HL-60 (cell line): ENCODE measurements around the gene BRSK1.

ENCODE experiments used
- DNase-seq, 2 experiments: peaks; one replicate each; pipeline ENCODE4 v3.0.0-alpha.2; 2010 to 2020; ENCODE audit warnings: low read depth in 1 of 2, low spot score in 1 of 2
- H3K27ac ChIP-seq: fragments of 250-450 bp; sonication (Bioruptor Pico); replicated peaks from 2 replicates; pipeline ENCODE4 v1.5.1; 2020; ENCODE audit warnings: mild to moderate bottlenecking, moderate library complexity
- H3K27me3 ChIP-seq: fragments of 250-450 bp; sonication (Bioruptor Pico); 2 replicates; pipeline ENCODE4 v1.5.1; 2021; ENCODE audit warnings: mild to moderate bottlenecking, moderate library complexity; ENCODE audit not compliant: insufficient read depth, poor library complexity, severe bottlenecking
- H3K4me3 ChIP-seq: replicated peaks from 2 replicates; pipeline ENCODE4 v1.5.1; 2011; ENCODE audit warnings: mild to moderate bottlenecking, control low read depth, low read length; ENCODE audit not compliant: insufficient read depth
- CTCF ChIP-seq: IDR thresholded peaks from one replicate; pipeline ENCODE4 v1.5.1; 2011; ENCODE audit warnings: low read length, control low read depth, inconsistent platforms; ENCODE audit not compliant: insufficient read depth
- GABPA ChIP-seq: IDR thresholded peaks from 2 replicates; pipeline ENCODE4 v1.6.1; 2012; ENCODE audit warnings: low read depth
- POLR2AphosphoS5 ChIP-seq: IDR thresholded peaks from 2 replicates; pipeline ENCODE4 v1.6.1; 2012; ENCODE audit warnings: low read depth
- REST ChIP-seq: IDR thresholded peaks from 2 replicates; pipeline ENCODE4 v1.6.1; 2012; ENCODE audit warnings: low read depth; ENCODE audit not compliant: insufficient replicate concordance
- SPI1 ChIP-seq: IDR thresholded peaks from 2 replicates; pipeline ENCODE4 v1.6.1; 2012; ENCODE audit warnings: low read depth, mild to moderate bottlenecking, borderline replicate concordance

The BRSK1 gene

GRCh38 chr19:55300886-55301458, 17.2 kb downstream of the BRSK1 start:
- H3K27me3 ChIP-seq, result no peaks in the 10 kb centered on the region
- H3K27ac ChIP-seq, result 0 out of 2 replicates have a peak overlapping the region, but pooled peaks have one; percentile 27
- H3K4me3 ChIP-seq, result no peak overlapping the region
- TF ChIP-seq GABPA, result no peak
- no peak for TF ChIP-seq CTCF
- TF ChIP-seq POLR2AphosphoS5, result no peak
- no peak for TF ChIP-seq SPI1
- TF ChIP-seq REST, result no peak
- DNase-seq, result no peak

GRCh38 chr19:55301459-55302317, 17.9 kb downstream of the BRSK1 start:
- Histone ChIP-seq H3K27me3 (no peaks in the 10 kb centered on the region), H3K27ac (0 out of 2 replicates have a peak overlapping the region, but pooled peaks have one; percentile 27), H3K4me3 (peak overlapping the region; percentile 39)
- TF ChIP-seq GABPA (no peak), CTCF (peak; percentile 95), SPI1 (no peak), POLR2AphosphoS5 (no peak; the same call in 1 of the 2 replicates), REST (no peak)
- peak; percentile 52 to 86 for DNase-seq

- TF ChIP-seq POLR2AphosphoS5, result no peak
- no peak overlapping the region for H3K4me3 ChIP-seq
- H3K27me3 ChIP-seq, result no peaks in the 10 kb centered on the region
- H3K27ac ChIP-seq, result no peak overlapping the region
- DNase-seq, result no peak
Measured at GRCh38 chr19:55302318-55302703, 18.5 kb downstream of the BRSK1 start.

GRCh38 chr19:55303477-55303876, 19.7 kb downstream of the BRSK1 start:
- Histone ChIP-seq H3K27me3 (no peaks in the 10 kb centered on the region), H3K27ac (no peak overlapping the region), H3K4me3 (no peak overlapping the region)
- no peak for DNase-seq
- TF ChIP-seq CTCF (no peak), POLR2AphosphoS5 (no peak), GABPA (no peak), REST (no peak), SPI1 (no peak)
